Cardiac fibroblast (primary cell): ENCODE data around the gene ZBTB49.
A peak's percentile ranks its signal among the peaks of the same experiment; 100 is the strongest.
"Not testable (repeated sequence)": the region's sequence is repeated elsewhere in the genome, so short reads cannot be mapped to it uniquely, and the experiment has no call there.

Source experiments
- DNase-seq, 2 donors: peaks; one replicate each; pipeline versions ENCODE4 v3.0.0 to v3.0.0-alpha.2; 2010; ENCODE audit warnings: low read depth in 2 of 2
- H3K4me3 ChIP-seq, 2 donors: replicated peaks in 1 of 2; 1 replicate in 1 of 2; 2 replicates in 1 of 2; pipeline ENCODE4 v1.5.1; 2011; ENCODE audit warnings: low read depth in 2 of 2, low read length in 2 of 2, mild to moderate bottlenecking in 2 of 2, moderate library complexity in 1 of 2
- CTCF ChIP-seq: IDR thresholded peaks from one replicate; pipeline ENCODE4 v1.5.1; 2011; ENCODE audit warnings: low read depth, mild to moderate bottlenecking, low read length, inconsistent platforms

ZBTB49 gene, protein sequence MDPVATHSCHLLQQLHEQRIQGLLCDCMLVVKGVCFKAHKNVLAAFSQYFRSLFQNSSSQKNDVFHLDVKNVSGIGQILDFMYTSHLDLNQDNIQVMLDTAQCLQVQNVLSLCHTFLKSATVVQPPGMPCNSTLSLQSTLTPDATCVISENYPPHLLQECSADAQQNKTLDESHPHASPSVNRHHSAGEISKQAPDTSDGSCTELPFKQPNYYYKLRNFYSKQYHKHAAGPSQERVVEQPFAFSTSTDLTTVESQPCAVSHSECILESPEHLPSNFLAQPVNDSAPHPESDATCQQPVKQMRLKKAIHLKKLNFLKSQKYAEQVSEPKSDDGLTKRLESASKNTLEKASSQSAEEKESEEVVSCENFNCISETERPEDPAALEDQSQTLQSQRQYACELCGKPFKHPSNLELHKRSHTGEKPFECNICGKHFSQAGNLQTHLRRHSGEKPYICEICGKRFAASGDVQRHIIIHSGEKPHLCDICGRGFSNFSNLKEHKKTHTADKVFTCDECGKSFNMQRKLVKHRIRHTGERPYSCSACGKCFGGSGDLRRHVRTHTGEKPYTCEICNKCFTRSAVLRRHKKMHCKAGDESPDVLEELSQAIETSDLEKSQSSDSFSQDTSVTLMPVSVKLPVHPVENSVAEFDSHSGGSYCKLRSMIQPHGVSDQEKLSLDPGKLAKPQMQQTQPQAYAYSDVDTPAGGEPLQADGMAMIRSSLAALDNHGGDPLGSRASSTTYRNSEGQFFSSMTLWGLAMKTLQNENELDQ

DNA sequence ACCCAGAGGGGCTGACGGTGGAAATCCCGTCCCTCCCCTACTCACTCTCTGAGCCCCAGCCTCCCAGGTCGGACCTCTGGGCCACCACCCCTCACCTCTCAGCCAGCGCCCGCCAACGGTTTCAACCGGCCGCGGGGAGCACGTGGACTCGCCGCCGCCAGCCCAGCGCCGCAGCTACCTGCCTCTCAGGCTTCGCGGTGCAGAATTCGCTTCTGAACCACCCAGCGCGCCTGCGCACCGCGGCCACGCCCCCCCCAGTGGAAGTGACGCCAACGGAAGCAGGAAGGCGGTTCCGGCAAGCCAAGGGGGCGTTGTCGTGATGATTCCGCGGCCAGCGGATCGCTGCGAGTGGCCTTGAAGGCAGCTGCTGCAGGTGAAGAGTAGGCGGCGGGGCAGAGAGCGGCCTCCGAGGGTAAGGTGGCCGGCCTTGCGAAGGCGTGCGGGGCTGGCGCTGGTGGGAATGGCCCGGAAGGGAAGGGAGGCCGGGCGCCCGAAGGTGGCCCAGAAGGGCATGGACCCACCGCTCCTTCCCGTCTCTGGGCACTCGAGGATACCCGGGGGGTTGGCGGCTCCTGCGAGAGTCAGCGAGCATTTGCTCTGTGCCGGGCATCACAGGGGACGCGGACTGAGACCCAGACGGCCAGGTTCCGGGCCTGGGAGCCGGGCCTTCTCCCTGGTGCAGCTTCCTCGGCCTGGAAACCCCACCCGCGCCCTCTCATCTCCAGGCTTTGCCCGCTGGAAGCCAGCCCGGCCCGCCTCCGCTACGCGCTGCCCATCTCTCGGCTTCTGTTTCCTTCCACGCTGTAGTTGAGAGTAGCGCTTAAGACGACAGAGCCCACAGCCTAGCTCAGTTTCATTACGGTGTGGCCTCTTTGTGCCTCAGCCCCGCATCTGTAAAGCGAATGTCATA lies at the start of gene ZBTB49, which contains the start of gene LYAR:
TSS of gene ZBTB49 (plus strand) at position 311 of the 910 bp plus-strand sequence. CDS start 9,695 bp downstream, outside the sequence.
TSS of gene LYAR (minus strand) at position 214 of the 910 bp plus-strand sequence. CDS start 6,412 bp downstream, outside the sequence.
- peak within 1 kb of the TSS; percentile 91 to 97 for H3K4me3 ChIP-seq
- TF ChIP-seq CTCF = no peak
- DNase-seq = peak; percentile 89 to 92

- no peak for DNase-seq
- no peak overlapping the region for H3K4me3 ChIP-seq
- TF ChIP-seq CTCF = no peak
Observed at GRCh38 chr4:4245172-4245571, 44.9 kb upstream of the ZBTB49 start.

GRCh38 chr4:4247696-4248028 lies 42.4 kb upstream of the ZBTB49 start:
- DNase-seq = no peak
- no peak for TF ChIP-seq CTCF
- H3K4me3 ChIP-seq = peak overlapping the region; percentile 68 to 91

GRCh38 chr4:4248029-4248884 lies 41.8 kb upstream of the ZBTB49 start, which contains the start of gene TMEM128:
Gene TMEM128, minus strand, starts transcription at chr4:4248223. Its CDS starts 21 bp downstream, at chr4:4248202.
- DNase-seq = peak; percentile 94 to 96
- peak within 1 kb of the TSS; percentile 68 to 91 for H3K4me3 ChIP-seq
- peak; percentile 23 for TF ChIP-seq CTCF

- peak in 1 of 2 donors; percentile 31 for DNase-seq
- peak overlapping the region; percentile 68 to 91 for H3K4me3 ChIP-seq
- TF ChIP-seq CTCF = no peak
Observed at GRCh38 chr4:4248885-4249203, 41.2 kb upstream of the ZBTB49 start.

DNA sequence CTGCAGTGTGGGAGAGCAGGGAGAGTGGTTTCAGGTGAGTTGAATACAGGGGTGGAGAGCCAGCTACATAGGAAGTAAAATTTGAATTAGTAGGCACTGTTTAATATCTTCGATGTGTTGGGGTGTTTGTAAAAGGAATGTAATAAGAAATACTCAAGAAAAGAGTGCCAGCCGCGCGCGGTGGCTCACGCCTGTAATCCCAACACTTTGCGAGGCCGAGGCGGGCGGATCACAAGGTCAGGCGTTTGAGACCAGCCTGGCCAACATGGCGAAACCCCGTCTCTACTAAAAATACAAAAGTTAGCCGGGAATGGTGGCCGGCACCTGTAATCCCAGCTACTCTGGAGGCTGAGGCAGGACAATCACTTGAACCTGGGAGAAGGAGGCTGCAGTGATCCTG lies 40.7 kb upstream of the ZBTB49 start:
- not testable (repeated sequence) for H3K4me3 ChIP-seq, DNase-seq
